BLaER1 treated with 17β-estradiol and CSF1 and Interleukin-3, amounts not matched to agents 10 nM and 100 nM (cell line): ENCODE data around the gene COL26A1.

Experiments used
- H3K27ac ChIP-seq, 11 experiments: shearing (Covaris generic); formaldehyde crosslinking; 2 replicates each; pipeline ENCODE4 v1.8.1; 2022
- H3K27me3 ChIP-seq, 11 experiments: shearing (Covaris generic); formaldehyde crosslinking; 2 replicates each; pipeline ENCODE4 v1.8.1; 2022
- H3K36me3 ChIP-seq, 11 experiments: shearing (Covaris generic); formaldehyde crosslinking; 2 replicates each; pipeline ENCODE4 v1.8.1; 2022
- H3K4me1 ChIP-seq, 10 experiments: shearing (Covaris generic); formaldehyde crosslinking; 2 replicates each; pipeline ENCODE4 v1.8.1; 2022
- H3K4me2 ChIP-seq, 11 experiments: shearing (Covaris generic); formaldehyde crosslinking; 2 replicates each; pipeline ENCODE4 v1.8.1; 2022
- H3K4me3 ChIP-seq, 10 experiments: shearing (Covaris generic); formaldehyde crosslinking; 2 replicates each; pipeline ENCODE4 v1.8.1; 2022
- H3K9ac ChIP-seq, 11 experiments: shearing (Covaris generic); formaldehyde crosslinking; 2 replicates each; pipeline ENCODE4 v1.8.1; 2022
- H3K9me3 ChIP-seq, 11 experiments: shearing (Covaris generic); formaldehyde crosslinking; replicated peaks in 1 of 11; 2 replicates each; pipeline ENCODE4 v1.8.1; 2022
- H4K20me1 ChIP-seq, 11 experiments: shearing (Covaris generic); formaldehyde crosslinking; 2 replicates each; pipeline ENCODE4 v1.8.1; 2022
- Cebpa-rat ChIP-seq, 11 experiments: shearing (Covaris generic); IDR thresholded peaks; 2 replicates each; pipeline ENCODE4 v1.8.1; 2022

Gene COL26A1

DNA sequence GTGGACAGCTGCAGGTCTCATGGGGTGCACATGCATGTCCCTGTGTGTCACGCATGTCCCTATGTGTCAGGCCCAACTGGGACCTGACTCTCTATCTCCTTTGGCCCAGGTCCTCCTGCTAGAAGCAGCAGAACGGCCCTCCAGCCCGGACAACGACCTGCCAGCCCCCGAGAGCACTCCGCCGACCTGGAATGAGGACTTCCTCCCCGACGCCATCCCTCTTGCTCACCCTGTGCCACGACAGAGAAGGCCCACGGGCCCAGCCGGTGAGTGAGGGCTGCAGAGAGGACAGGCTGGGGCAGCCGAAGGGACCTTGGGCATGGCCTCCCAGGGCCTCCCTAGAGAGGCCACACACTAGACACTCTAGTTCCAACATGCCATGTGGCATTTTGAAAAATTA, 177.1 kb downstream of the COL26A1 start:
- H4K20me1 ChIP-seq, result peaks cover 0 to 15% (median 0%) of the 10 kb centered on the region in 11 experiments; a peak in 2 of 22 replicates
- no peaks in the 10 kb centered on the region for H3K36me3 ChIP-seq
- H3K27me3 ChIP-seq, result no peaks in the 10 kb centered on the region
- peaks cover 0 to 4% (median 0%) of the 10 kb centered on the region in 11 experiments; a peak in 2 of 22 replicates for H3K9me3 ChIP-seq
- H3K27ac ChIP-seq, result no peak overlapping the region
- no peak for TF ChIP-seq Cebpa-rat (IDR thresholded peaks at IDR 0.05)
- peaks cover 0 to 34% (median 15%) of the 10 kb centered on the region in 10 experiments; a peak in 15 of 20 replicates for H3K4me1 ChIP-seq
- H3K9ac ChIP-seq, result peak overlapping the region in 3 of 11 experiments; percentile 6 to 54 (median 11); a peak in 2 of 22 replicates
- no peak overlapping the region for H3K4me3 ChIP-seq
- H3K4me2 ChIP-seq, result peak overlapping the region in 2 of 11 experiments; percentile 44 to 57; a peak in 2 of 22 replicates

DNA sequence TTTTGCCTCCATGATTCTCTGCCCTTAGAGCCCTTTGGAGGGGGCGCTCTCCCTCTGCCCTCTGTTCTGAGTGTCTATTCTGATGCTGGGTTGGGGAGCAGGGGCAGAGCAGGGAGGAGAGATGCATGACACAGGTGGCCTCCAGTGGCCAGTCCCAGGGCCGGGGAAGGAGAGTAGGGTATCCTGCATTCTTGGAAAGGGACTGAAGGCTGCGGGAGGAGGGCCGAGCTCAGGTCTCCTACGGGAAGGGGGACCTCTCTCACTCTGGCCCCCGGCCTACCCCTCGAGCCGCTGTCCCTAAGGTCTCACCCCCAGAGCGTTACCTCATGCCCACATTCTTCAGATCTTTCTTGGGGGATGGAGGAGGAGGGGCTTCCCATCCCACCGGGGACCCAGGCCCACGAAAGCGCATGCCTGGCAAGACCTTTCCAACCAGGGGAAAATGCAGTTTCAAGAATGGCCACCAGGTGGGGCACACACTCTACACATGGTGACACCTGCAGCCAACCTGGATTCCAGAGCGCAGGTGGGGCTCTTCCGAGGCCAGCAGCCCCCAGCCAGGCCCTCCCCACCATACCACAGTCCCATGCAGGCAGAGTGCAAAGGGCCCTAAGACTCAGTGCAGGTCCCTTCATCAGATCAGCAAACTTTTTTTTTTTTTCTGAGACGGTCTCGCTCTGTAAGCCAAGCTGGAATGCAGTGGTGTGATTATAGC, 180.0 kb downstream of the COL26A1 start:
- Histone ChIP-seq H3K36me3 (no peaks in the 10 kb centered on the region), H3K27me3 (no peaks in the 10 kb centered on the region), H4K20me1 (0 out of 22 replicates have a peak, but pooled peaks cover 0 to 11% (median 0%) of the 10 kb centered on the region in 11 experiments), H3K4me3 (no peak overlapping the region), H3K27ac (no peak overlapping the region), H3K4me2 (peak overlapping the region in 5 of 11 experiments; percentile 7 to 36 (median 20); a peak in 5 of 22 replicates), H3K4me1 (peaks cover 0 to 23% (median 14%) of the 10 kb centered on the region in 10 experiments; a peak in 15 of 20 replicates), H3K9me3 (no peaks in the 10 kb centered on the region), H3K9ac (no peak overlapping the region)
- no peak for TF ChIP-seq Cebpa-rat (IDR thresholded peaks at IDR 0.05)

DNA sequence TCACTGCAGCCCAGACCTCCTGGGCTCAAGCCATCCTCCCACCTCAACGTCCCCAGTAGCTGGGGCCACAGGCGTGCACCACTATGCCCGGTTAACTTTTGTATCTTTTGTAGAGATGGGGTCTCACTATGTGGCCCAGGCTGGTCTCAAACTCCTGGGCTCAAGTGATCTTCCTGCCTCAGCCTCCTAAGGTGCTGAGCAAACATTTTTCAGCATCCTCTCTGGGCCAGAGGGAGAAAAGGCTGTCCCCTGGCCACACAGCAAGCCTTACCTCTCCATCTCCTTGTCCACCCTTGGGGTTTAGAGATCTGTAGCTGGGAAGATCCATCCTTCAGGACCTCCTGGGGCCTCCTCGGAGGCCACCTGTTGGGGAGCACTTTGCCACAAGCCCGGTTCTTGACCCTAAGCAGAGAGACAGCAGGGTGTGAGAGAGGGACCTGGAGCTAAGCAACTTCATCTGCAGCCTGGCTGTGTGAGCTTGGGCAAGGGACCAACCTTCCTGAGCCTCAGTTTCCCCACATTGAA, 180.6 kb downstream of the COL26A1 start:
- Histone ChIP-seq H3K9ac (no peak overlapping the region), H3K9me3 (no peaks in the 10 kb centered on the region), H3K4me2 (no peak overlapping the region), H3K27ac (no peak overlapping the region), H3K36me3 (no peaks in the 10 kb centered on the region), H4K20me1 (0 out of 22 replicates have a peak, but pooled peaks cover 0 to 11% (median 0%) of the 10 kb centered on the region in 11 experiments), H3K4me1 (peaks cover 0 to 17% (median 12%) of the 10 kb centered on the region in 10 experiments; a peak in 15 of 20 replicates), H3K27me3 (no peaks in the 10 kb centered on the region), H3K4me3 (no peak overlapping the region)
- TF ChIP-seq Cebpa-rat (IDR thresholded peaks at IDR 0.05), result no peak

DNA sequence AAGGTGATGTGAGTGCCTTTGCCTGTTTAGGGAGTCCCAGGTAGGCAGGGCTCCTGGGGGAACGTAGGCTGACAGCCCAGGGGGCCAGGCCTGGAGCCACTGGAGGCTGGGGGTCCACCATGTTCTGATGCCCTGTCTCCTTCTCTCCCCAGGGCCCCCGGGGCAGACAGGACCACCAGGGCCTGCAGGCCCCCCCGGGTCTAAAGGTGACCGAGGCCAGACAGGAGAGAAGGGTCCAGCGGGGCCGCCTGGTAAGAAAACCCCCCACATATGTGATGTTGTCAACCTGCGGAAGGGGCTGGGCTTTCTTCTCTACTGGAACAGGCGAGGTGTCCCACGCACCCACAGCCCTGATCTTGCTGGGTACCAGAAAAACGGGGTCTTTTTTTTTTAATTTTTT, 181.2 kb downstream of the COL26A1 start:
- Histone ChIP-seq H3K9ac (no peak overlapping the region), H3K27me3 (no peaks in the 10 kb centered on the region), H4K20me1 (0 out of 22 replicates have a peak, but pooled peaks cover 0 to 11% (median 0%) of the 10 kb centered on the region in 11 experiments), H3K4me1 (peaks cover 0 to 11% (median 7%) of the 10 kb centered on the region in 10 experiments; a peak in 14 of 20 replicates), H3K27ac (no peak overlapping the region), H3K4me3 (no peak overlapping the region), H3K9me3 (no peaks in the 10 kb centered on the region), H3K4me2 (no peak overlapping the region), H3K36me3 (no peaks in the 10 kb centered on the region)
- TF ChIP-seq Cebpa-rat (IDR thresholded peaks at IDR 0.05), result no peak

DNA sequence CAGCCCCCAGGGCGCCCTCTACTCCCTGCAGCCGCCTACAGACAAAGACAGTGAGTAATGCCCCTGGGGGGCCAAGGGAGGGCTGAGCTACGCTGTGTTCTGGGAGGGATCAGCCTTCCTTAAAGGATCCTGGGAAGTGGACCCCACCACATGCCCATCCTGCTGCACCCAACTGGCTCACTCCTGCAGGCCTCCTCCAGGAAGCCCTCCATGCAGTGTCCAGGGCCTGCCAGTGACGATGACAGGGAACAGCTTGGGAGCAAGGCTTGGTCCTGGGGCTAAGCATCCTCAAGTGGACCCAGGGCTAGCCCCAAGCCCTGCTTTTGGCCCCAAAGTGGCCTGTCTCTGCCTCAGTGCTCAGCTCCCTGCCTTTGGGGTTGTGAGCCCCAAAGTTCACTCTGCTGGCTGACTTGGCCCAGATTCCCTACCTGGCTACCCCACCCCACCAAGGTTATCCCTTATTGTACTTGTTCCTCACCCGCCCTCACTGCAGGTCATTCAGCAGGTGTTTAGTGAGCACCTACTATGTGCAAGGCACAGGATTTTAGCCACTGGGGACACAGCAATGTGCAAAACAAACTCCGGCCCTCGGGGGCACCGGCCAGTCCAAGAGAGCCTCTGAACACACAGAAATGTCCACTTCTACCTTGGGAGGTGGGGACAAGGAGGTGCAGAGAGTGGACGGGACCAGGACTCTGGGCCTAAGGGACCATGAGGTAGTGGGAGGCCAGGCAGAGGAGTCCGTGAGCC, 182.9 kb downstream of the COL26A1 start:
- Histone ChIP-seq H3K9me3 (no peaks in the 10 kb centered on the region), H3K27ac (no peak overlapping the region), H3K9ac (no peak overlapping the region), H3K36me3 (no peaks in the 10 kb centered on the region), H3K4me3 (no peak overlapping the region), H4K20me1 (0 out of 22 replicates have a peak, but pooled peaks cover 0 to 11% (median 0%) of the 10 kb centered on the region in 11 experiments), H3K27me3 (no peaks in the 10 kb centered on the region), H3K4me1 (peaks cover 0 to 2% (median 0%) of the 10 kb centered on the region in 10 experiments; a peak in 1 of 20 replicates), H3K4me2 (no peak overlapping the region)
- no peak for TF ChIP-seq Cebpa-rat (IDR thresholded peaks at IDR 0.05)

DNA sequence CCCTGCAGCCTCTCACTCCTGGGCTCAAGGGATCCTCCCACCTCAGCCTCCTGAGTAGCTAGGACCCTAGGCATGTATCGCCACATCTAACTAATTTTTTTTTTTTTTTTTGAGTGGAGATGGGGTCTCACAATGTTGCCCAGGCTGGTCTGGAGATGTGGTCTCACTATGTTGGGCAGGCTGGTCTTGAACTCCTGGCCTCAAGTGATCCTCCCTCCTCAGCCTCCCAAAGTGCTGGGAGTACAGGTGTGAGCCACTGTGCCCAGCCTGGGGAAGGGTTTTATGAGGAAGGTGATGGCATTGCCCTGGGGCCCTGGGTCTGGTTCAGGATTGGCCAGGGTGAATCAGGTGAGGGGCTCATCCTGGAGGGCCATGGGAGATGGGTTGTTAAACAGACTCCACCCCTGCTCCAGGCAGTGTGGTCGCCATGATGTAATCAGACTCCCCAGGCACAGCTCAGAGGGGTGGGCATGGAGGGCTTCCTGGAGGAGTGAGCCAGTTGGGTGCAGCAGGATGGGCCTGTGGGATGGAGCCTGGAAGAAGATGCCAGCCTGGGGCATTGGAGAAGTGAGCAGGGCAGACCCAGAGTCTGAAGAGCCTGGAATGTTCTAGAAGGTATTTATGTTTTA, 183.7 kb downstream of the COL26A1 start:
- H3K27me3 ChIP-seq, result no peaks in the 10 kb centered on the region
- H4K20me1 ChIP-seq, result 0 out of 22 replicates have a peak, but pooled peaks cover 0 to 11% (median 0%) of the 10 kb centered on the region in 11 experiments
- H3K9ac ChIP-seq, result no peak overlapping the region
- no peak overlapping the region for H3K27ac ChIP-seq
- no peaks in the 10 kb centered on the region for H3K36me3 ChIP-seq
- no peak overlapping the region for H3K4me2 ChIP-seq
- H3K9me3 ChIP-seq, result no peaks in the 10 kb centered on the region
- H3K4me1 ChIP-seq, result peaks cover 0 to 5% (median 0%) of the 10 kb centered on the region in 10 experiments; a peak in 1 of 20 replicates
- TF ChIP-seq Cebpa-rat (IDR thresholded peaks at IDR 0.05), result no peak
- H3K4me3 ChIP-seq, result no peak overlapping the region

DNA sequence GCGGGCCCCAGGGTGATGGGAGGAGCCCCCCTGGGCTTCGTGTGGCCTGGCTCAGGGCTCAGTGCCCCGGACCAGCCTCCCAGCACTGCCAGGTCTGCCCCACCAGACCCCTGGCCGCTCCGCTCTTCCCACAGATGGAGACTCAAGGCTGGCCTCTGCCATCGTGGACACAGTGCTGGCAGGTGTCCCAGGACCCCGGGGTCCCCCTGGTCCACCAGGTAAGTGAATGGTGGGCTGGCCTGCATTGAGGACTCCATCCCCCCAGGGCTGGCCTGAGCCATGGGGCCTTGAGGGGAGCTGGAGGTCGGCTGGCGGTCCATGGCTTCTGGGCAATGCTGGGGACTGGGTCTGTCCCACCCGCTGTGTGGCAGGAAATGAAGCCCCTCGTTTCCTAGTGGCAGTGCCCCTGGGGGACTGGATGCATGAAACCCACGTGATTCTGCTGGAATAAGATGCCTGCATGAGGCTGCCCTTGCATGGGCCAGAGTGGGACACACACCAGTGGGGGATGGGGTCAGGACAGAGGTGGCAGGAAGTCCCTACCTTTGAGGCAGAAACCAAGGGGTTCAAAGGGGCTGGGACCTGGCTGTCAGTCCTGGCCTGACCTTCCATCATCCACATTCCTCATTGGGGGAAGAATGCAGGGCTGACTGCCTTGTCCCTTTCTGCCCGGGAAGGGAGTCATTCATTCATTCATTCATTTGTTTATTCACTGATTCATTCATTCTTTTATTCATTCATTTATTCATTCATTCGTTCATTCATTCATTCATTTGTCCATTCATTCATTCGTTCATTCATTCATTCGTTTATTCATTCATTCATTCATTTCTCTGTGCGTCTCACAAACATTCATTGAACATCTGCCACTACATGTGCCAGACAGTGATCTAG, 184.6 kb downstream of the COL26A1 start:
- Histone ChIP-seq H3K27me3 (no peaks in the 10 kb centered on the region), H4K20me1 (0 out of 22 replicates have a peak, but pooled peaks cover 0 to 11% (median 0%) of the 10 kb centered on the region in 11 experiments), H3K4me1 (peaks cover 0 to 5% (median 0%) of the 10 kb centered on the region in 10 experiments; a peak in 1 of 20 replicates), H3K9ac (no peak overlapping the region), H3K36me3 (no peaks in the 10 kb centered on the region), H3K4me2 (no peak overlapping the region), H3K9me3 (no peaks in the 10 kb centered on the region), H3K27ac (no peak overlapping the region), H3K4me3 (no peak overlapping the region)
- no peak for TF ChIP-seq Cebpa-rat (IDR thresholded peaks at IDR 0.05)
